A549 treated with CORT108297 at 1 μM for 4 hours (cell line): ENCODE data around the gene FAM136A. TPM values are rescaled to one million over a fixed set of nuclear protein-coding genes. Genes with fewer than 3 reads are reported as not detected.

ENCODE experiments used
- total RNA-seq: library from RNA; stranded (reverse); fragments of 200-300 nt; extraction: Qiagen RNA extraction; gene quantifications from 5 replicates; pipeline ENCODE4 v1.2.3, GENCODE V29; 2022

The FAM136A gene
- 89.1 to 107 TPM (median 97.1 TPM) in 5 replicates for total RNA-seq

GRCh38 chr2:70301344-70302194 lies at the start of gene FAM136A:
TSS of gene FAM136A (minus strand) at chr2:70302067. CDS start at chr2:70302011, 56 bp downstream.

GRCh38 chr2:70248181-70248847 lies 53.6 kb downstream of the FAM136A start, which contains the start of gene TIA1:
TSS of gene TIA1 (minus strand) at chr2:70248628. CDS start at chr2:70248430, 198 bp downstream.

Other genes with a start within 250 kb of the FAM136A start
- gene PCBP1, start 214.6 kb downstream of the FAM136A start, total RNA-seq: 398 to 441 TPM (median 431 TPM) in 5 replicates
- 7.6 to 8.5 TPM (median 8.2 TPM) in 5 replicates for gene C2orf42, start 111.0 kb downstream of the FAM136A start, total RNA-seq
- gene TIA1, start 53.4 kb downstream of the FAM136A start, total RNA-seq: 37.2 to 55.3 TPM (median 50.0 TPM) in 5 replicates
- 31.4 to 47.8 TPM (median 43.2 TPM) in 5 replicates for gene PCYOX1, start 43.9 kb downstream of the FAM136A start, total RNA-seq
- 318 to 410 TPM (median 360 TPM) in 5 replicates for gene SNRPG, start 8.3 kb downstream of the FAM136A start, total RNA-seq